Measurements from ENCODE around the gene EMP1.

DNA sequence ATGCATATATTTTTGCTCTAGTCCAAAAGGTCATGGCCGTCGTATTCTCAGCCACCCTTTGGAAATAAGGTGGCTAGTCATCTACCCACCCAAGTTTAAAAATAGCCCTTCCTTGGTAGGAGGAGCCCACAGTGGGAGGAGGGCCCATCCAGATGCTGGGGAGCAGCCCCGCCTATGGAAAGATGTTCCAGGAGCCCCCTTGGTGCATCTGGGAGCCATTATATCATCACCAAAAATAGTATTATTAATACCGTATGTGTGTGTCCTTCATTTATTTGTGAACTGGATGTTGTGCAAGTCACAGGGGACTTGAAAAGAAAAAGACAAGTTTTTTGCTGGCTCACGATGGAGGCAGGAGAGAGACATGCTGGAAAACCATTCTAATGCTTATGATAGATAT lies 34.0 kb downstream of the EMP1 start:
- TF ChIP-seq, protein P1, sequence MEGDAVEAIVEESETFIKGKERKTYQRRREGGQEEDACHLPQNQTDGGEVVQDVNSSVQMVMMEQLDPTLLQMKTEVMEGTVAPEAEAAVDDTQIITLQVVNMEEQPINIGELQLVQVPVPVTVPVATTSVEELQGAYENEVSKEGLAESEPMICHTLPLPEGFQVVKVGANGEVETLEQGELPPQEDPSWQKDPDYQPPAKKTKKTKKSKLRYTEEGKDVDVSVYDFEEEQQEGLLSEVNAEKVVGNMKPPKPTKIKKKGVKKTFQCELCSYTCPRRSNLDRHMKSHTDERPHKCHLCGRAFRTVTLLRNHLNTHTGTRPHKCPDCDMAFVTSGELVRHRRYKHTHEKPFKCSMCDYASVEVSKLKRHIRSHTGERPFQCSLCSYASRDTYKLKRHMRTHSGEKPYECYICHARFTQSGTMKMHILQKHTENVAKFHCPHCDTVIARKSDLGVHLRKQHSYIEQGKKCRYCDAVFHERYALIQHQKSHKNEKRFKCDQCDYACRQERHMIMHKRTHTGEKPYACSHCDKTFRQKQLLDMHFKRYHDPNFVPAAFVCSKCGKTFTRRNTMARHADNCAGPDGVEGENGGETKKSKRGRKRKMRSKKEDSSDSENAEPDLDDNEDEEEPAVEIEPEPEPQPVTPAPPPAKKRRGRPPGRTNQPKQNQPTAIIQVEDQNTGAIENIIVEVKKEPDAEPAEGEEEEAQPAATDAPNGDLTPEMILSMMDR (IDR thresholded peaks at IDR 0.05) = no peak
- no peak for TF ChIP-seq CHD2 (IDR thresholded peaks at IDR 0.05; ENCODE audit: low read length, partially characterized antibody)
- TF ChIP-seq POLR2A (IDR thresholded peaks at IDR 0.05; ENCODE audit: low read length) = no peak
- no peak for TF ChIP-seq MAZ (IDR thresholded peaks at IDR 0.05; ENCODE audit: borderline replicate concordance, low read depth, low read length)
- no peak for TF ChIP-seq RFX5 (IDR thresholded peaks at IDR 0.05)
- TF ChIP-seq, protein P2, sequence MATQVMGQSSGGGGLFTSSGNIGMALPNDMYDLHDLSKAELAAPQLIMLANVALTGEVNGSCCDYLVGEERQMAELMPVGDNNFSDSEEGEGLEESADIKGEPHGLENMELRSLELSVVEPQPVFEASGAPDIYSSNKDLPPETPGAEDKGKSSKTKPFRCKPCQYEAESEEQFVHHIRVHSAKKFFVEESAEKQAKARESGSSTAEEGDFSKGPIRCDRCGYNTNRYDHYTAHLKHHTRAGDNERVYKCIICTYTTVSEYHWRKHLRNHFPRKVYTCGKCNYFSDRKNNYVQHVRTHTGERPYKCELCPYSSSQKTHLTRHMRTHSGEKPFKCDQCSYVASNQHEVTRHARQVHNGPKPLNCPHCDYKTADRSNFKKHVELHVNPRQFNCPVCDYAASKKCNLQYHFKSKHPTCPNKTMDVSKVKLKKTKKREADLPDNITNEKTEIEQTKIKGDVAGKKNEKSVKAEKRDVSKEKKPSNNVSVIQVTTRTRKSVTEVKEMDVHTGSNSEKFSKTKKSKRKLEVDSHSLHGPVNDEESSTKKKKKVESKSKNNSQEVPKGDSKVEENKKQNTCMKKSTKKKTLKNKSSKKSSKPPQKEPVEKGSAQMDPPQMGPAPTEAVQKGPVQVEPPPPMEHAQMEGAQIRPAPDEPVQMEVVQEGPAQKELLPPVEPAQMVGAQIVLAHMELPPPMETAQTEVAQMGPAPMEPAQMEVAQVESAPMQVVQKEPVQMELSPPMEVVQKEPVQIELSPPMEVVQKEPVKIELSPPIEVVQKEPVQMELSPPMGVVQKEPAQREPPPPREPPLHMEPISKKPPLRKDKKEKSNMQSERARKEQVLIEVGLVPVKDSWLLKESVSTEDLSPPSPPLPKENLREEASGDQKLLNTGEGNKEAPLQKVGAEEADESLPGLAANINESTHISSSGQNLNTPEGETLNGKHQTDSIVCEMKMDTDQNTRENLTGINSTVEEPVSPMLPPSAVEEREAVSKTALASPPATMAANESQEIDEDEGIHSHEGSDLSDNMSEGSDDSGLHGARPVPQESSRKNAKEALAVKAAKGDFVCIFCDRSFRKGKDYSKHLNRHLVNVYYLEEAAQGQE (IDR thresholded peaks at IDR 0.05) = no peak
- no peak for TF ChIP-seq EP300 (IDR thresholded peaks at IDR 0.05)
